ENCODE results near the gene TRMT2A.

DNA sequence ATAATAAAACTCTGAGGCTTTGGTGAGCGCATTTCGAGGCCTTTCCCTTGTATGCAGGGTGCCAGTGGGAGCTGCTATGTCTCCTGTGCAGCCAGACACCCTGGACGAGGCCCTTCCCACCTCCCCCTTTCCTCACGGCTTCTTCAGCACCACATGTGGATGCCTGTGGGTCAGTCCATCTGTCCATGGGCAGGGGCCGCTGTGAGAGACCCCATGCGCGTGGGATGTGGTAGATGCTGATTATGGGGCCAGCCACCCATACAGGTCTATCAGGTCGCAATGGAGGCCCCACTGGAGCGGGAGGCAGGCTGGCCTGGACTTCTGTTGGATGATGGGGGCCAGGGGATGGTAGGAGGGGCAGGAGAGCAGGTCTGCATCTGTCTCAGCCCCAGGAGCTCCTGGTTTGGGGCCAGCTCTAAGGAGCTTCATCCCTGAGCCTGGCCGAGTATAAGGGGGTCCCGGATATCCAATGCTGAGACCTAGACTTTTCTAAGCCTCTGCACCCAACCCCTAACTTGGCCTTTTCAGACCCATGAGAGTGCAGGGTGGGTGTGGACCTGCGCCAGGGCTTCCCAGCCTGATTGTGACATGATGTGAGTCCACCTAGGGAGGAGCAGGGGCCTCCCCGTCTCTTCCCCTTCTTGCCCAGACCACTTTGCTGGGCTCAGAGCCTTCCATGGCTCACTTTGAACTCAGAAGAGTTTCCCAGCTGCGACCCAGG is 51.0 kb downstream of the TRMT2A start:
- TF ChIP-seq, protein P1, sequence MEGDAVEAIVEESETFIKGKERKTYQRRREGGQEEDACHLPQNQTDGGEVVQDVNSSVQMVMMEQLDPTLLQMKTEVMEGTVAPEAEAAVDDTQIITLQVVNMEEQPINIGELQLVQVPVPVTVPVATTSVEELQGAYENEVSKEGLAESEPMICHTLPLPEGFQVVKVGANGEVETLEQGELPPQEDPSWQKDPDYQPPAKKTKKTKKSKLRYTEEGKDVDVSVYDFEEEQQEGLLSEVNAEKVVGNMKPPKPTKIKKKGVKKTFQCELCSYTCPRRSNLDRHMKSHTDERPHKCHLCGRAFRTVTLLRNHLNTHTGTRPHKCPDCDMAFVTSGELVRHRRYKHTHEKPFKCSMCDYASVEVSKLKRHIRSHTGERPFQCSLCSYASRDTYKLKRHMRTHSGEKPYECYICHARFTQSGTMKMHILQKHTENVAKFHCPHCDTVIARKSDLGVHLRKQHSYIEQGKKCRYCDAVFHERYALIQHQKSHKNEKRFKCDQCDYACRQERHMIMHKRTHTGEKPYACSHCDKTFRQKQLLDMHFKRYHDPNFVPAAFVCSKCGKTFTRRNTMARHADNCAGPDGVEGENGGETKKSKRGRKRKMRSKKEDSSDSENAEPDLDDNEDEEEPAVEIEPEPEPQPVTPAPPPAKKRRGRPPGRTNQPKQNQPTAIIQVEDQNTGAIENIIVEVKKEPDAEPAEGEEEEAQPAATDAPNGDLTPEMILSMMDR (IDR thresholded peaks at IDR 0.05) = no peak
- no peak for TF ChIP-seq POLR2A (IDR thresholded peaks at IDR 0.05)
